SK-N-SH (cell line): Measurements from ENCODE around the gene LINS1. TPM values are rescaled to one million over a fixed set of nuclear protein-coding genes. Genes with fewer than 3 reads are reported as not detected.

Experiments
- CTCF ChIA-PET: fragments of 300-600, 350-600 bp; formaldehyde crosslinking; extraction: SDS; loops from one replicate; lab custom pipeline; 2021; lab: Yijun Ruan, JAX
- POLR2A ChIA-PET: fragments of 350-600 bp; sonication (Branson Sonifier 250); formaldehyde crosslinking; extraction: SDS; loops from one replicate; lab custom pipeline; 2020; ENCODE audit warnings: antibody characterized with exemption, inconsistent platforms; lab: Yijun Ruan, JAX
- DNase-seq: peaks from one replicate; pipeline ENCODE4 v3.0.0; 2012
- H2AFZ ChIP-seq: fragments of 200-600 bp; sonication (generic); 2 replicates; pipeline ENCODE4 v1.8.1; 2016; ENCODE audit warnings: antibody characterized with exemption, mild to moderate bottlenecking, low read depth
- H3F3A ChIP-seq: fragments of 200-600 bp; sonication (generic); replicated peaks from 2 replicates; pipeline ENCODE3; 2016; ENCODE audit warnings: antibody characterized with exemption, mild to moderate bottlenecking; ENCODE audit not compliant: insufficient read depth
- H3K27ac ChIP-seq, 2 experiments: fragments of 200-500 bp in 1 of 2; fragments of 200-600 bp in 1 of 2; sonication (Bioruptor generic) in 1 of 2; sonication (generic), shearing (Covaris generic) in 1 of 2; 2 replicates each; pipeline versions ENCODE4 v1.5.1 to v1.6.1; 2014 to 2016; ENCODE audit warnings: low read depth in 2 of 2, inconsistent platforms in 1 of 2, low read length in 1 of 2, mild to moderate bottlenecking in 1 of 2, mixed read lengths in 1 of 2
- H3K27me3 ChIP-seq: fragments of 200-600 bp; sonication (generic), shearing (Covaris generic); 2 replicates; pipeline ENCODE4 v1.6.1; 2016; ENCODE audit warnings: mixed run types; ENCODE audit not compliant: insufficient read depth
- H3K36me3 ChIP-seq, 2 experiments: fragments of 200-500 bp in 1 of 2; fragments of 200-600 bp in 1 of 2; sonication (Bioruptor generic) in 1 of 2; sonication (generic) in 1 of 2; replicated peaks in 1 of 2; 2 replicates each; pipeline versions ENCODE3 to v1.5.1; 2014 to 2016; ENCODE audit warnings: low read length in 1 of 2, mild to moderate bottlenecking in 1 of 2; ENCODE audit not compliant: insufficient read depth in 2 of 2, control insufficient read depth in 1 of 2
- H3K4me1 ChIP-seq, 2 experiments: fragments of 200-500 bp in 1 of 2; fragments of 200-600 bp in 1 of 2; sonication (Bioruptor generic) in 1 of 2; sonication (generic), shearing (Covaris generic) in 1 of 2; 2 replicates each; pipeline versions ENCODE4 v1.5.1 to v1.6.1; 2014 to 2016; ENCODE audit warnings: low read depth in 1 of 2, low read length in 1 of 2, mixed run types in 1 of 2; ENCODE audit not compliant: insufficient read depth in 2 of 2, control insufficient read depth in 1 of 2
- H3K4me2 ChIP-seq: fragments of 200-600 bp; sonication (generic), shearing (Covaris generic); 2 replicates; pipeline ENCODE4 v1.6.1; 2017; ENCODE audit warnings: mixed run types
- H3K4me3 ChIP-seq, 2 experiments: fragments of 200-500 bp in 1 of 2; fragments of 200-600 bp in 1 of 2; sonication (Bioruptor generic) in 1 of 2; sonication (generic), shearing (Covaris generic) in 1 of 2; 2 replicates each; pipeline versions ENCODE4 v1.5.1 to v1.8.1; 2014 to 2016; ENCODE audit warnings: low read depth in 2 of 2, inconsistent platforms in 1 of 2, low read length in 1 of 2, mild to moderate bottlenecking in 1 of 2, mixed read lengths in 1 of 2, moderate library complexity in 1 of 2
- H3K79me2 ChIP-seq: fragments of 200-600 bp; sonication (generic); 2 replicates; pipeline ENCODE4 v1.8.1; 2017; ENCODE audit warnings: mild to moderate bottlenecking; ENCODE audit not compliant: insufficient read depth
- H3K9ac ChIP-seq: fragments of 200-600 bp; sonication (generic); 2 replicates; pipeline ENCODE4 v1.6.1; 2017; ENCODE audit warnings: mixed run types
- H3K9me2 ChIP-seq: fragments of 200-600 bp; sonication (generic); 2 replicates; pipeline ENCODE4 v1.6.1; 2017; ENCODE audit warnings: mixed run types
- H3K9me3 ChIP-seq: fragments of 200-600 bp; sonication (generic); 2 replicates; pipeline ENCODE4 v1.6.1; 2017; ENCODE audit warnings: mixed run types, mild to moderate bottlenecking, moderate library complexity
- H4K20me1 ChIP-seq: fragments of 200-600 bp; sonication (generic); 2 replicates; pipeline ENCODE4 v1.6.1; 2017; ENCODE audit warnings: mild to moderate bottlenecking, mixed run types; ENCODE audit not compliant: insufficient read depth
- CHD2 ChIP-seq: fragments of 150-350 bp; IDR thresholded peaks from 2 replicates; pipeline ENCODE4 v1.6.1; 2018; ENCODE audit warnings: low read length; ENCODE audit not compliant: partially characterized antibody
- ELF1 ChIP-seq: IDR thresholded peaks from 2 replicates; pipeline ENCODE4 v1.4.0; 2012
- EP300 ChIP-seq, 2 experiments: IDR thresholded peaks; 2 replicates each; pipeline versions ENCODE4 v1.4.0 to v1.6.1; 2012; ENCODE audit warnings: borderline replicate concordance in 1 of 2, low read depth in 1 of 2, low read length in 1 of 2
- FOSL2 ChIP-seq: IDR thresholded peaks from 2 replicates; pipeline ENCODE4 v1.4.0; 2012; ENCODE audit warnings: low read depth, mild to moderate bottlenecking, moderate library complexity, borderline replicate concordance
- FOXM1 ChIP-seq: IDR thresholded peaks from 2 replicates; pipeline ENCODE4 v1.4.0; 2012; ENCODE audit warnings: low read depth, mild to moderate bottlenecking
- JUND ChIP-seq: IDR thresholded peaks from 2 replicates; pipeline ENCODE4 v1.4.0; 2012
- MEF2A ChIP-seq: IDR thresholded peaks from 2 replicates; pipeline ENCODE4 v1.4.0; 2012; ENCODE audit warnings: low read depth, borderline replicate concordance
- NRF1 ChIP-seq: IDR thresholded peaks from 2 replicates; pipeline ENCODE4 v1.6.1; 2012; ENCODE audit warnings: low read depth, mild to moderate bottlenecking, low read length
- RAD21 ChIP-seq: IDR thresholded peaks from 2 replicates; pipeline ENCODE4 v1.6.1; 2012; ENCODE audit warnings: mild to moderate bottlenecking, low read length
- YY1 ChIP-seq: IDR thresholded peaks from 2 replicates; pipeline ENCODE4 v1.4.0; 2012; ENCODE audit warnings: low read depth, mild to moderate bottlenecking
- WGBS: methylation state at CpG from one replicate; pipeline ENCODE4 v1.1.6; 2017; ENCODE audit warnings: low lambda C conversion rate; 5-methylcytosine and 5-hydroxymethylcytosine counted together
- polyA plus RNA-seq, 3 experiments: library from polyadenylated mRNA; depleted of rRNA; stranded (reverse); fragments of >200 nt; gene quantifications; 2 replicates each; pipeline ENCODE4 v1.2.3, GENCODE V29; 2012
- TF ChIP-seq, protein P1 (sequence below): IDR thresholded peaks from 2 replicates; pipeline ENCODE4; 2012
- TF ChIP-seq, protein P2 (sequence below): fragments of 200-600 bp; sonication (generic); IDR thresholded peaks from 2 replicates; pipeline ENCODE4 v1.6.1; 2017; ENCODE audit warnings: antibody characterized with exemption, mild to moderate bottlenecking, moderate library complexity

LINS1 gene
- polyA plus RNA-seq, 1 of the 3 experiments (the other 2 are of a cell fraction): 5.0 TPM

GRCh38 chr15:100593431-100593830 lies 8.6 kb downstream of the LINS1 start:
- Histone ChIP-seq H2AFZ (no peak overlapping the region), H3K79me2 (peaks cover 75% of the 10 kb centered on the region), H3K9me3 (peaks cover 12% of the 10 kb centered on the region; the same call in 1 of the 2 replicates), H3K9ac (no peak overlapping the region), H3K27ac (no peak overlapping the region), H3F3A (no peaks in the 10 kb centered on the region), H3K4me2 (no peak overlapping the region), H3K4me1 (peaks cover 0 to 11% of the 10 kb centered on the region in 2 experiments; a peak in 1 of 4 replicates), H3K4me3 (no peak overlapping the region), H4K20me1 (no peaks in the 10 kb centered on the region), H3K36me3 (peaks cover 0 to 22% of the 10 kb centered on the region in 2 experiments), H3K27me3 (no peaks in the 10 kb centered on the region), H3K9me2 (no peaks in the 10 kb centered on the region)
- ChIA-PET POLR2A (no interaction called here), CTCF (no interaction called here)
- DNase-seq: no peak
- TF ChIP-seq FOXM1 (no peak), EP300 (IDR thresholded peaks at IDR 0.05; ENCODE audit: borderline replicate concordance in 1 of 2, low read depth in 1 of 2, low read length in 1 of 2) (no peak), RAD21 (no peak), CHD2 (no peak), NRF1 (no peak), JUND (no peak), FOSL2 (no peak), YY1 (no peak), MEF2A (no peak)
- TF ChIP-seq, protein P1, sequence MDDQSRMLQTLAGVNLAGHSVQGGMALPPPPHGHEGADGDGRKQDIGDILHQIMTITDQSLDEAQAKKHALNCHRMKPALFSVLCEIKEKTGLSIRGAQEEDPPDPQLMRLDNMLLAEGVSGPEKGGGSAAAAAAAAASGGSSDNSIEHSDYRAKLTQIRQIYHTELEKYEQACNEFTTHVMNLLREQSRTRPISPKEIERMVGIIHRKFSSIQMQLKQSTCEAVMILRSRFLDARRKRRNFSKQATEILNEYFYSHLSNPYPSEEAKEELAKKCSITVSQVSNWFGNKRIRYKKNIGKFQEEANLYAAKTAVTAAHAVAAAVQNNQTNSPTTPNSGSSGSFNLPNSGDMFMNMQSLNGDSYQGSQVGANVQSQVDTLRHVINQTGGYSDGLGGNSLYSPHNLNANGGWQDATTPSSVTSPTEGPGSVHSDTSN: no peak
- TF ChIP-seq, protein P2, sequence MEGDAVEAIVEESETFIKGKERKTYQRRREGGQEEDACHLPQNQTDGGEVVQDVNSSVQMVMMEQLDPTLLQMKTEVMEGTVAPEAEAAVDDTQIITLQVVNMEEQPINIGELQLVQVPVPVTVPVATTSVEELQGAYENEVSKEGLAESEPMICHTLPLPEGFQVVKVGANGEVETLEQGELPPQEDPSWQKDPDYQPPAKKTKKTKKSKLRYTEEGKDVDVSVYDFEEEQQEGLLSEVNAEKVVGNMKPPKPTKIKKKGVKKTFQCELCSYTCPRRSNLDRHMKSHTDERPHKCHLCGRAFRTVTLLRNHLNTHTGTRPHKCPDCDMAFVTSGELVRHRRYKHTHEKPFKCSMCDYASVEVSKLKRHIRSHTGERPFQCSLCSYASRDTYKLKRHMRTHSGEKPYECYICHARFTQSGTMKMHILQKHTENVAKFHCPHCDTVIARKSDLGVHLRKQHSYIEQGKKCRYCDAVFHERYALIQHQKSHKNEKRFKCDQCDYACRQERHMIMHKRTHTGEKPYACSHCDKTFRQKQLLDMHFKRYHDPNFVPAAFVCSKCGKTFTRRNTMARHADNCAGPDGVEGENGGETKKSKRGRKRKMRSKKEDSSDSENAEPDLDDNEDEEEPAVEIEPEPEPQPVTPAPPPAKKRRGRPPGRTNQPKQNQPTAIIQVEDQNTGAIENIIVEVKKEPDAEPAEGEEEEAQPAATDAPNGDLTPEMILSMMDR: no peak
- WGBS: 95% methylated on average over 2 of the region's 2 CpGs

DNA sequence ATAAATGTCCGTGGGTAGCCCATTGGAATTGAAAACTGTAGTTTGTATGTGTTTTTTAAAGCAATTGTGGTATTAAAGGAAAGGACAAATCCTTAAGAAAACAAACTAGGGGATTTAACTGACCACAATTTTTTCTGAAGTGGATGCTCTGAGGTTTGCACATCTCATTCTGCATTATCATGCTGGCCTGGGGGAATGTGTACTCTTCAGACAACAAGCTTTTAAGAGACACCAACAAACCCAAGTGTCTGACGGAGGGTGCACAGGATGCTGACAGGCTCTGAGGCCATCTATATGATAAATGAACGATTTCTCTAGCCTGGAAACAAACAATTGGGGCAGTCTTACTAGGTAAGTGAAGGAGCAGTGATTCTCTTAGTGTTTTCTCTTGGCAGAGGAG lies 9.1 kb downstream of the LINS1 start:
- no peaks in the 10 kb centered on the region for H3K27me3 ChIP-seq
- H3K9ac ChIP-seq: no peak overlapping the region
- H3F3A ChIP-seq: no peaks in the 10 kb centered on the region
- peaks cover 0 to 23% of the 10 kb centered on the region in 2 experiments for H3K36me3 ChIP-seq
- DNase-seq: no peak
- H3K9me2 ChIP-seq: no peaks in the 10 kb centered on the region
- no peak overlapping the region for H2AFZ ChIP-seq
- peaks cover 18% of the 10 kb centered on the region; the same call in 1 of the 2 replicates for H3K9me3 ChIP-seq
- CTCF ChIA-PET: interaction anchor here (0.8 kb wide), 1 partner anchor 415 kb away, joined by 3 read pairs; no protein-coding TSS in a partner anchor
- no peak overlapping the region for H3K4me3 ChIP-seq
- peaks cover 0 to 11% of the 10 kb centered on the region in 2 experiments; a peak in 1 of 4 replicates for H3K4me1 ChIP-seq
- peaks cover 71% of the 10 kb centered on the region for H3K79me2 ChIP-seq
- WGBS: 89% methylated on average over 3 of the region's 3 CpGs
- no peak overlapping the region for H3K4me2 ChIP-seq
- no peaks in the 10 kb centered on the region for H4K20me1 ChIP-seq
- no peak for TF ChIP-seq ELF1
- POLR2A ChIA-PET: no interaction called here
- no peak overlapping the region for H3K27ac ChIP-seq
